C4-2B (cell line): ENCODE measurements around the gene MAP1LC3B2.

Experiments used
- ZFX ChIP-seq: fragments of 450-650 bp; IDR thresholded peaks from 2 replicates; pipeline ENCODE4 v1.6.1; 2017
- TF ChIP-seq, protein P1 (sequence below): fragments of 450-650 bp; conservative IDR thresholded peaks from 2 replicates; pipeline ENCODE4 v1.5.1; 2017; ENCODE audit warnings: mild to moderate bottlenecking

- TF ChIP-seq, protein P1, sequence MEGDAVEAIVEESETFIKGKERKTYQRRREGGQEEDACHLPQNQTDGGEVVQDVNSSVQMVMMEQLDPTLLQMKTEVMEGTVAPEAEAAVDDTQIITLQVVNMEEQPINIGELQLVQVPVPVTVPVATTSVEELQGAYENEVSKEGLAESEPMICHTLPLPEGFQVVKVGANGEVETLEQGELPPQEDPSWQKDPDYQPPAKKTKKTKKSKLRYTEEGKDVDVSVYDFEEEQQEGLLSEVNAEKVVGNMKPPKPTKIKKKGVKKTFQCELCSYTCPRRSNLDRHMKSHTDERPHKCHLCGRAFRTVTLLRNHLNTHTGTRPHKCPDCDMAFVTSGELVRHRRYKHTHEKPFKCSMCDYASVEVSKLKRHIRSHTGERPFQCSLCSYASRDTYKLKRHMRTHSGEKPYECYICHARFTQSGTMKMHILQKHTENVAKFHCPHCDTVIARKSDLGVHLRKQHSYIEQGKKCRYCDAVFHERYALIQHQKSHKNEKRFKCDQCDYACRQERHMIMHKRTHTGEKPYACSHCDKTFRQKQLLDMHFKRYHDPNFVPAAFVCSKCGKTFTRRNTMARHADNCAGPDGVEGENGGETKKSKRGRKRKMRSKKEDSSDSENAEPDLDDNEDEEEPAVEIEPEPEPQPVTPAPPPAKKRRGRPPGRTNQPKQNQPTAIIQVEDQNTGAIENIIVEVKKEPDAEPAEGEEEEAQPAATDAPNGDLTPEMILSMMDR: no peak
- no peak for TF ChIP-seq ZFX
These were observed 30.4 kb downstream of the MAP1LC3B2 start for GRCh38 chr12:116589581-116589980.
